HepG2 (cell line): ENCODE data around the gene HSP90AA1. TPM values are rescaled to one million over a fixed set of nuclear protein-coding genes. Genes with fewer than 3 reads are reported as not detected.

ENCODE experiments used
- ATAC-seq: fragments of 200-7000 bp; cut with Tn5 transposase; 3 replicates; pipeline ENCODE4 v1.9.1; 2020; ENCODE audit warnings: mild to moderate bottlenecking, moderate library complexity
- BruUV-seq: library from RNA; stranded (reverse); fragments of 400-500 nt; replicated peaks from 2 replicates; lab custom pipeline; 2021; lab: Mats Ljungman, UMichigan
- CTCF ChIA-PET: fragments of 300-600 bp; formaldehyde crosslinking; extraction: SDS; loops from one replicate; lab custom pipeline; 2021; ENCODE audit warnings: low total read pairs, inconsistent platforms, low intra/inter-chr PET ratio; lab: Yijun Ruan, JAX
- POLR2A ChIA-PET: fragments of 350-600 bp; sonication (Branson Sonifier 250); formaldehyde crosslinking; loops from one replicate; lab custom pipeline; 2020; ENCODE audit warnings: antibody characterized with exemption, inconsistent platforms; lab: Yijun Ruan, JAX
- DNase-seq: peaks from one replicate; pipeline ENCODE4 v3.0.0-alpha.2; 2015; ENCODE audit warnings: low spot score
- FAIRE-seq: peaks from 3 replicates; lab custom pipeline; 2011; peaks lifted over from hg19 to GRCh38; lab: Jason Lieb, UNC
- H2AFZ ChIP-seq: one replicate; pipeline ENCODE4 v1.6.1; 2011; ENCODE audit warnings: low read length, inconsistent platforms
- H3K27ac ChIP-seq: fragments of 300-600 bp; 3 replicates; pipeline ENCODE4 v1.8.0; 2011; ENCODE audit warnings: mixed run types, mild to moderate bottlenecking, mixed read lengths, low read length, inconsistent platforms; ENCODE audit not compliant: insufficient read depth; ENCODE audit errors: extremely low read length
- H3K27me3 ChIP-seq, 2 experiments: fragments of 200-600 bp in 1 of 2; 2 replicates in 1 of 2; 3 replicates in 1 of 2; pipeline versions ENCODE4 v1.6.0 to v1.8.0; 2011; ENCODE audit warnings: low read length in 2 of 2, mild to moderate bottlenecking in 2 of 2, moderate library complexity in 2 of 2, inconsistent platforms in 1 of 2; ENCODE audit not compliant: insufficient read depth in 2 of 2, control insufficient read depth in 1 of 2
- H3K36me3 ChIP-seq, 2 experiments: fragments of 200-600 bp in 1 of 2; replicated peaks in 1 of 2; 2 replicates in 1 of 2; 3 replicates in 1 of 2; pipeline versions ENCODE4 v1.5.1 to v1.8.0; 2011; ENCODE audit warnings: low read length in 2 of 2, inconsistent platforms in 1 of 2; ENCODE audit not compliant: insufficient read depth in 2 of 2, control insufficient read depth in 1 of 2
- H3K4me1 ChIP-seq: 2 replicates; pipeline ENCODE4 v1.5.1; 2012; ENCODE audit warnings: low read length, inconsistent platforms; ENCODE audit not compliant: insufficient read depth
- H3K4me2 ChIP-seq: 2 replicates; pipeline ENCODE4 v1.6.0; 2011; ENCODE audit warnings: low read depth, low read length, inconsistent platforms
- H3K4me3 ChIP-seq, 3 experiments: fragments of 200-600 bp in 1 of 3; sonication (generic), shearing (Covaris generic) in 1 of 3; replicated peaks in 1 of 3; 2 replicates each; pipeline ENCODE4 v1.5.1; 2011 to 2016; ENCODE audit warnings: low read length in 3 of 3, inconsistent platforms in 2 of 3, low read depth in 2 of 3, mild to moderate bottlenecking in 2 of 3, control low read depth in 1 of 3, mixed read lengths in 1 of 3; ENCODE audit not compliant: insufficient read depth in 1 of 3
- H3K79me2 ChIP-seq: one replicate; pipeline ENCODE4 v1.6.1; 2011; ENCODE audit warnings: low read length, inconsistent platforms; ENCODE audit not compliant: insufficient read depth
- H3K9ac ChIP-seq: 2 replicates; pipeline ENCODE4 v1.6.0; 2011; ENCODE audit warnings: mild to moderate bottlenecking, low read depth, low read length, inconsistent platforms; ENCODE audit not compliant: insufficient read depth
- H3K9me3 ChIP-seq: 2 replicates; pipeline ENCODE4 v1.5.1; 2012; ENCODE audit warnings: mild to moderate bottlenecking, low read length
- H4K20me1 ChIP-seq: 2 replicates; pipeline ENCODE4 v1.6.0; 2011; ENCODE audit warnings: inconsistent platforms, mild to moderate bottlenecking, low read length, moderate library complexity; ENCODE audit not compliant: insufficient read depth
- CBX1 ChIP-seq: IDR thresholded peaks from one replicate; pipeline ENCODE4 v1.6.1; 2016; ENCODE audit warnings: antibody characterized with exemption, low read depth
- KAT8 ChIP-seq: IDR thresholded peaks from 2 replicates; pipeline ENCODE4 v1.6.1; 2016; ENCODE audit warnings: missing genetic modification reagents, missing compliant biosample characterization
- MAFK ChIP-seq, 2 experiments: IDR thresholded peaks in 1 of 2; conservative IDR thresholded peaks in 1 of 2; 2 replicates each; pipeline ENCODE4 v1.6.1; 2011; ENCODE audit warnings: improper control_type of control experiment in 2 of 2, low read length in 2 of 2
- SP140L ChIP-seq: sonication (generic); formaldehyde crosslinking; IDR thresholded peaks from 2 replicates; pipeline ENCODE4 v1.4.0; 2020; ENCODE audit warnings: missing genetic modification reagents, borderline replicate concordance
- ZNF382 ChIP-seq: sonication (generic); formaldehyde crosslinking; IDR thresholded peaks from 2 replicates; pipeline ENCODE4 v1.5.0; 2020; ENCODE audit warnings: missing genetic modification reagents, mild to moderate bottlenecking, borderline replicate concordance
- ZNF552 ChIP-seq: sonication (generic); formaldehyde crosslinking; IDR thresholded peaks from 2 replicates; pipeline ENCODE4 v1.9.0; 2022; ENCODE audit warnings: missing genetic modification reagents, mild to moderate bottlenecking, borderline replicate concordance
- ZNF678 ChIP-seq: sonication (generic); formaldehyde crosslinking; IDR thresholded peaks from 2 replicates; pipeline ENCODE4 v1.4.0; 2020; ENCODE audit warnings: mild to moderate bottlenecking, missing genetic modification reagents
- WGBS: methylation state at CpG from one replicate; pipeline ENCODE4 v1.1.6; 2017; ENCODE audit warnings: low lambda C conversion rate; 5-methylcytosine and 5-hydroxymethylcytosine counted together
- in situ Hi-C: cut with HindIII; loops from 2 replicates; pipeline ENCODE4 v1.10.0; 2017; ENCODE audit warnings: low pct_unique_long_range_greater_than_20kb; ENCODE audit not compliant: extremely low pct_ligation_motif_present
- intact Hi-C: fragments of 100-400 bp; cut with micrococcal nuclease; formaldehyde crosslinking; loops from one replicate; pipeline ENCODE4 v1.10.0; 2022; ENCODE audit not compliant: unreplicated experiment
- polyA plus RNA-seq, 8 experiments: library from polyadenylated mRNA; depleted of rRNA in 3 of 8; stranded (reverse) in 7 of 8; unstranded in 1 of 8; fragments of >200 nt; fragmentation: Illumina TruSeq in 4 of 8; extraction: Trizol in 4 of 8; gene quantifications; 2 replicates each; pipeline versions ENCODE4 v1.2.1 to v1.2.3, GENCODE V29; 2011 to 2016; ENCODE audit warnings: low read depth in 4 of 8, missing spikeins in 1 of 8, mixed read lengths in 1 of 8; ENCODE audit not compliant: insufficient read depth in 1 of 8
- total RNA-seq, 5 experiments: library from RNA; depleted of rRNA; stranded (reverse); fragments of >200 nt; fragmentation: Illumina TruSeq; extraction: Trizol; gene quantifications; 2 replicates each; pipeline ENCODE4 v1.2.3, GENCODE V29; 2016; ENCODE audit warnings: low read depth in 1 of 5
- TF ChIP-seq, protein P1 (sequence below): IDR thresholded peaks from 2 replicates; pipeline ENCODE4 v1.6.1; 2018; ENCODE audit warnings: missing genetic modification reagents

The HSP90AA1 gene
- total and polyA plus RNA-seq, 2 of the 13 experiments (the other 11 are each of a cell fraction or from before 2014, with no cell fraction given): 262 to 636 TPM

DNA sequence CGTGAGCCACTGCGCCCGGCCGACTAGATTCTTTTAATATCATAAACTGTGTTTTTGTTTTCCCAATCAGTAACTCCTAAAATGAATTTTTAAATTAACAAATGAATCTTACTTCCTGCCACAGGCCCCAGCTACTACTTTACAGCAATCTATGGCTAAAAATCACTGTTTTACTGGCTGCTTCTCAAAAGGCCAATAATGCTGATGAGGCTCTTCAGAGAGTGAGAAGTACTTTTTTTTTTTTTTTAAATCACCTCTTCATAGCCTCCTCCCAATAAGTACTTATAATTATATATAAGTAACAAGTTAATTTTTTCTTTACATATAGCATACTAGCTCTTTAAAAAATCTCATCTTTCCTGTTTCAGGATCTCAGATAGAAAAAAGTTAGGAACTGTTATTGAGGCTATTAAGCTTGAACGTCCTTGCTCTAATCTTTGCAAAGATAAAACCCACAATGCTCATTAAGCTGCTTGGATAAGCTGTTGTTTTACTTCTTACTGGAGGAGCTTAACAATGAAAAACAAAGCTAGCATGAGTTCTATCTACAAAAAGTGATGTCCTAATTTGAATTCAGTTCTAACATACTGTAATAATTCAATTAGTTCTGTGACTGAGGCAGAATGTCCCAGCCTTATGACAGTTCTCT is 40.1 kb upstream of the HSP90AA1 start:
- in situ Hi-C loops: no loop called here
- Histone ChIP-seq H2AFZ (no peak overlapping the region), H3K79me2 (no peaks in the 10 kb centered on the region), H3K27ac (no peak overlapping the region), H3K4me3 (no peak overlapping the region), H3K9me3 (no peaks in the 10 kb centered on the region), H3K9ac (no peak overlapping the region), H3K36me3 (no peaks in the 10 kb centered on the region), H3K4me2 (no peak overlapping the region), H3K4me1 (no peaks in the 10 kb centered on the region), H3K27me3 (no peaks in the 10 kb centered on the region), H4K20me1 (no peaks in the 10 kb centered on the region)
- CTCF ChIA-PET: no interaction called here
- ATAC-seq (no peak), FAIRE-seq (no peak), DNase-seq (no peak)
- 93% methylated on average over 5 of the region's 5 CpGs for WGBS
- intact Hi-C loops: no loop called here
- TF ChIP-seq ZNF382 (CRISPR knock-in tag) (no peak), CBX1 (no peak), SP140L (CRISPR knock-in tag) (no peak), MAFK (conservative IDR thresholded peaks at IDR 0.05 in 1 of 2, IDR thresholded peaks at IDR 0.05 in 1 of 2; ENCODE audit: low read length in 2 of 2) (peak; percentile 21 to 42; a peak in 2 of 4 replicates)
- no TSS peak for BruUV-seq
- POLR2A ChIA-PET: interaction anchor here (1.8 kb wide), 1 partner anchor 13 kb away, joined by 5 read pairs; the partner anchor contains the start of gene WDR20

DNA sequence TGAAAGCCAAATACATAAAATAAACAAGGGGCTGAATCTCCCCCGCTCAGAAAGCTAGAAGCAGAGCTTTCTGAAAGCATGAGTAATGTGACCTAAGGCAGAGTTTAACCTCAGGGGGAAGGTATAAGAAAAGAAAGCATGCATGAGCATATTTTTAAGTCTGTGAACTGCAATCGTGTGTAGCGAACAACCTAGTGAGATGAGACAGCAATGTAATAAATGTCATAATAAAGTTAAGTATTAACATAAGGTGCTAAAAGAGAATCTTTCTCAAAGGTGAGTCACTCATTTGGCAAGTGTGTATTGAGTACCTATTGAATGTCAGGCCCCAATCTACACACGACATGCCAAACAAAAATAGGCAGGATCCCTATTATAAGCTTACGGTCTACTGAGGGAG is 38.7 kb upstream of the HSP90AA1 start:
- TF ChIP-seq, protein P1, sequence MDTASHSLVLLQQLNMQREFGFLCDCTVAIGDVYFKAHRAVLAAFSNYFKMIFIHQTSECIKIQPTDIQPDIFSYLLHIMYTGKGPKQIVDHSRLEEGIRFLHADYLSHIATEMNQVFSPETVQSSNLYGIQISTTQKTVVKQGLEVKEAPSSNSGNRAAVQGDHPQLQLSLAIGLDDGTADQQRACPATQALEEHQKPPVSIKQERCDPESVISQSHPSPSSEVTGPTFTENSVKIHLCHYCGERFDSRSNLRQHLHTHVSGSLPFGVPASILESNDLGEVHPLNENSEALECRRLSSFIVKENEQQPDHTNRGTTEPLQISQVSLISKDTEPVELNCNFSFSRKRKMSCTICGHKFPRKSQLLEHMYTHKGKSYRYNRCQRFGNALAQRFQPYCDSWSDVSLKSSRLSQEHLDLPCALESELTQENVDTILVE (CRISPR knock-in tag): no peak
- TF ChIP-seq KAT8 (no peak), ZNF678 (CRISPR knock-in tag) (no peak), ZNF552 (CRISPR knock-in tag) (no peak)
- FAIRE-seq: no peak
- no peak for ATAC-seq
- Histone ChIP-seq H3K4me1 (no peaks in the 10 kb centered on the region), H3K27ac (no peak overlapping the region), H3K79me2 (no peaks in the 10 kb centered on the region), H3K27me3 (no peaks in the 10 kb centered on the region), H2AFZ (no peak overlapping the region), H3K4me2 (no peak overlapping the region), H3K4me3 (no peak overlapping the region), H3K9me3 (no peaks in the 10 kb centered on the region), H3K36me3 (no peaks in the 10 kb centered on the region), H3K9ac (no peak overlapping the region), H4K20me1 (no peaks in the 10 kb centered on the region)
- no peak for DNase-seq
- WGBS: 83% methylated on average over 5 of the region's 5 CpGs
- ChIA-PET POLR2A (no interaction called here), CTCF (no interaction called here)
- in situ Hi-C loops (no loop called here), intact Hi-C loops (no loop called here)
- no TSS peak for BruUV-seq
